LNCAP (cell line): ENCODE data around the gene DDX54.

Source experiments
- CTCF ChIP-seq: fragments of 450-650 bp; IDR thresholded peaks from 2 replicates; pipeline ENCODE4 v1.5.1; 2017; ENCODE audit warnings: mild to moderate bottlenecking

Gene DDX54

GRCh38 chr12:113155060-113155459, 30.2 kb downstream of the DDX54 start:
- TF ChIP-seq CTCF = no peak

- TF ChIP-seq CTCF = no peak
Measured at GRCh38 chr12:113154351-113154973, 30.8 kb downstream of the DDX54 start.

- TF ChIP-seq CTCF = peak; percentile 76
Measured at GRCh38 chr12:113152835-113153814, 32.2 kb downstream of the DDX54 start.

- no peak for TF ChIP-seq CTCF
Measured at GRCh38 chr12:113152196-113152834, 33.0 kb downstream of the DDX54 start.

- TF ChIP-seq CTCF = no peak
Measured at GRCh38 chr12:113151655-113152054, 33.6 kb downstream of the DDX54 start.

GRCh38 chr12:113149361-113150150, 35.7 kb downstream of the DDX54 start, which contains the start of gene CFAP73:
TSS of gene CFAP73 (plus strand) at chr12:113149724. CDS start at chr12:113149858, 134 bp downstream.
- no peak for TF ChIP-seq CTCF

- TF ChIP-seq CTCF = no peak
Measured at GRCh38 chr12:113146999-113147398, 38.3 kb downstream of the DDX54 start.
